Measurements from ENCODE around the gene HRK. TPM values are rescaled to one million over a fixed set of nuclear protein-coding genes. Genes with fewer than 3 reads are reported as not detected.
A peak's percentile ranks its signal among the peaks of the same experiment; 100 is the strongest.

The HRK gene
- total and polyA plus RNA-seq, 2 of the 8 experiments (the other 6 are each of a cell fraction or from before 2014, with no cell fraction given): 1.6 to 2.7 TPM

GRCh38 chr12:116818948-116819832 is 62.1 kb downstream of the HRK start (continued):
- no peak for TF ChIP-seq HDAC2 (IDR thresholded peaks at IDR 0.05; ENCODE audit: borderline replicate concordance in 1 of 2, low read depth in 2 of 2, low read length in 2 of 2)
- TF ChIP-seq PHF8 (conservative IDR thresholded peaks at IDR 0.05; ENCODE audit: low read depth, low read length): peak; percentile 95
- no peak for TF ChIP-seq SIX5 (IDR thresholded peaks at IDR 0.05; ENCODE audit: low read depth, low read length)
- TF ChIP-seq RBBP5 (IDR thresholded peaks at IDR 0.05; ENCODE audit: borderline replicate concordance, low read depth, low read length): peak; percentile 94
- no peak for TF ChIP-seq FOSL1 (IDR thresholded peaks at IDR 0.05; ENCODE audit: insufficient read depth, low read depth, low read length)
- TF ChIP-seq POLR2AphosphoS5 (IDR thresholded peaks at IDR 0.05; ENCODE audit: low read depth, low read length): peak; percentile 73
- TF ChIP-seq, protein P1, sequence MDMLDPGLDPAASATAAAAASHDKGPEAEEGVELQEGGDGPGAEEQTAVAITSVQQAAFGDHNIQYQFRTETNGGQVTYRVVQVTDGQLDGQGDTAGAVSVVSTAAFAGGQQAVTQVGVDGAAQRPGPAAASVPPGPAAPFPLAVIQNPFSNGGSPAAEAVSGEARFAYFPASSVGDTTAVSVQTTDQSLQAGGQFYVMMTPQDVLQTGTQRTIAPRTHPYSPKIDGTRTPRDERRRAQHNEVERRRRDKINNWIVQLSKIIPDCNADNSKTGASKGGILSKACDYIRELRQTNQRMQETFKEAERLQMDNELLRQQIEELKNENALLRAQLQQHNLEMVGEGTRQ (IDR thresholded peaks at IDR 0.05; ENCODE audit: low read length): 0 out of 2 replicates have a peak, but pooled peaks have one; percentile 13
- TF ChIP-seq SIN3A (conservative IDR thresholded peaks at IDR 0.05 in 1 of 2, IDR thresholded peaks at IDR 0.05 in 1 of 2; ENCODE audit: low read depth in 1 of 2, low read length in 2 of 2): 0 out of 4 replicates have a peak, but pooled peaks have one; percentile 12 to 40
- no peak for TF ChIP-seq NANOG (IDR thresholded peaks at IDR 0.05; ENCODE audit: insufficient read depth, low read depth, low read length, poor library complexity, severe bottlenecking)
- no peak; the same call in 1 of the 2 replicates for TF ChIP-seq BRCA1 (IDR thresholded peaks at IDR 0.05; ENCODE audit: low read depth, low read length)
- TF ChIP-seq ZNF274 (IDR thresholded peaks at IDR 0.05; ENCODE audit: borderline replicate concordance, extremely low read depth, low read length): no peak
- TF ChIP-seq CREB1 (IDR thresholded peaks at IDR 0.05): peak; percentile 94
- no peak for TF ChIP-seq CHD1 (IDR thresholded peaks at IDR 0.05; ENCODE audit: low read depth, low read length)
- TF ChIP-seq SIRT6 (IDR thresholded peaks at IDR 0.05; ENCODE audit: low read length): no peak
- no peak for TF ChIP-seq EGR1 (IDR thresholded peaks at IDR 0.05; ENCODE audit: borderline replicate concordance, low read depth, low read length)
- peak; percentile 89 for TF ChIP-seq ATF2 (IDR thresholded peaks at IDR 0.05; ENCODE audit: low read length)
- TF ChIP-seq HDAC6 (IDR thresholded peaks at IDR 0.05; ENCODE audit: low read depth, low read length): no peak
- no peak for TF ChIP-seq RAD21 (IDR thresholded peaks at IDR 0.05 in 1 of 2, conservative IDR thresholded peaks at IDR 0.05 in 1 of 2; ENCODE audit: low read depth in 2 of 2, low read length in 2 of 2)
- peak; percentile 83 to 90 for TF ChIP-seq POLR2A (IDR thresholded peaks at IDR 0.05; ENCODE audit: control extremely low read depth in 1 of 2, low read depth in 2 of 2, low read length in 2 of 2)
- no peak for TF ChIP-seq GABPA (IDR thresholded peaks at IDR 0.05; ENCODE audit: borderline replicate concordance, insufficient read depth, low read length)
